NCI-H1694 (cell line): ENCODE data around the gene KCNJ6.
"Not testable (repeated sequence)": the region's sequence is repeated elsewhere in the genome, so short reads cannot be mapped to it uniquely, and the experiment has no call there.

ENCODE experiments used
- DNase-seq: peaks from one replicate; lab custom pipeline; 2025; lab: John Stamatoyannopoulos, UW

KCNJ6 gene

DNA sequence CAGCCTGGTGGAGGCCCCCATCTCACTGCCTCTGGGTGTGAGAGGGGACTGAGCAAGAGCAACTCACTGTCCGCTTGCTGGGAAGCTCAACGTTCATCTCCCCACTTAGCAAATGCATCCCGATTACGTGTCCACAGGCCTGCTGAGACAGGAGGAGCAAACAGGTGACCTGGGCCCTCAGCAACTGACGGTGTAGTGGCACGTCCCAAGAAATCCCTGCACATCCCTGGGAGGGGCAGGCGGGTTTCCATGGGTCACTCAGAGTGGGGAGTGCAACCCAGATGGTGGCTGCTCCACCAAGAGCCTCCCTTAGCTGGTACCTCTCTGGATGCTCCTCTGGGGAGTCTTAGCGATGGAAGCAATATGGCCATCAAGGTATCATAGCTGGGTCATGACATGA lies 320.3 kb downstream of the KCNJ6 start:
- no peak for DNase-seq

DNA sequence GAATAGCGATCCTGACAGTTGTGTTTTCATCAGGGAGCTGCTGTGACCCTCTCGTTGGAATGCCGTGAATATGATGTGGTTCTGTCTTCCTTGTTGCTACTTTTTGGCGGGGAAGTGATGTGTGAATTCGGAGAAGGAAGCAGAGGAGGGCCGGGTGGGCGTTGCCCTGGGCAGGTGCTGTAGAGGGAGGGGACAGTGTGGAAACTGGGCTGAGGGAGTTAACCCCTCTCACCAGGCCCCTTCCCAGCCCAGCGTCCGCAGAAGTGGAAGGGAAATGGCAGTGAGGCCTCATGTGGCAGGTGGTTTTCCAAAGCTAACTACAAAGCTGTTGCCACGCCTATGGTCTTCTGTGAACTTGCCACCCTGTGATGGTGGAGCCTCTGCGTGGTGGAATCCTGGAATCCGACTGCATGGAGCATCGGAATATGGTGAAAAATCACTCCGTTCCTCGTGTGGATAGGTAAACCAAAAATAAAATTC lies 321.7 kb downstream of the KCNJ6 start:
- no peak for DNase-seq

DNA sequence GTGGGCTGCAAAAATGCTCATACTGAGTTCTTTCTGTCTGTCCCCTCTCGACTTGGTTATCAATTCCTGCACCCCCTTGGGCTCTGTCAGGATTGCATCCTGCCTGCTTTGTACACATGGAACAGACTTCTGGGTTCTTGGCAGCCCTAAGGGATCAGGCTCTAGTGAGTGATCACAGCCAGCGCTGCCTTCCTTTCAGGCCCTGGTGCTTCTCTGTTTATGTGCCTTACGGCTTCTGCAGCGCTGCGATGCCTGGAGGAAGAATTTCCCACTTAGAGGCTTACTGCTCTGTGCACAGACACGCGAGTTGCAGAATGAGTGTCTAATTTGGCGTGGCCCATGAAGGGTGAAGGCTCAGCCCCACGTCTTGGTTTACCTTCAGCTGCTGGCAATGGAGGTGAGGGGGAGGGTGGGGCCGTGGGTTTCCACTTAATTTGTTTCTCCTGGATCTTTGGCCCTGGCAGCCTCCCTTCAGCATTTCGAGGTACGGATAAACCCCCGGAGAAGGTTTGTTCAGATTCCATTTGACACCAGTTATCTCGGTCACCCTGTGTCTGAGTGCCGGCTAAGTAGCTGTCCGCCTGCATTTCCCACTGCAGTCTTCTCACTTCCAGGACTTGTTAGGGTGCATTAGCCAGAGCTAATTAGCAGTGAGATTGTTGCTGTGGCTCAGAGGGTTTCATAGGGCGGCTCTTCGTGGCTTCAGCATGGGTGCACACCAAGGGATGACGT lies 322.4 kb downstream of the KCNJ6 start:
- DNase-seq: no peak

DNA sequence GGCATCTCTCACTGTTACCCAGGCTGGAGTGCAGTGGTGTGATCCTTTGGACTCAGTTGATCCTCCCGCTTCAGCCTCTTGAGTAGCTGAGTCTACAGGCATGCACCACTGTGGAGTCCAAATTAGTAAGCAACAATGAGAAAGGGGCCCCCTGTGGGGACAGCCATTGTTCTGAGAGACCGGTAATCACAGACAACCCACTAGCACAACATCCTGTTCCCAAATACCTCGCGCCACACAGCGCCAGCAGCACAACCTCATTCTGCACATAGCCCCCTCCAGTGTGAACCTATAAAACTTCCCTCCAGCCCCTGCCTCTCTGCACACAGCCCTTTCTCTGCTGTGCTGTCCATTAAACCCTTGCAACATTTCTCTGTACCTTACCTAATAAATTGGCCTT lies 323.2 kb downstream of the KCNJ6 start:
- DNase-seq: no peak

DNA sequence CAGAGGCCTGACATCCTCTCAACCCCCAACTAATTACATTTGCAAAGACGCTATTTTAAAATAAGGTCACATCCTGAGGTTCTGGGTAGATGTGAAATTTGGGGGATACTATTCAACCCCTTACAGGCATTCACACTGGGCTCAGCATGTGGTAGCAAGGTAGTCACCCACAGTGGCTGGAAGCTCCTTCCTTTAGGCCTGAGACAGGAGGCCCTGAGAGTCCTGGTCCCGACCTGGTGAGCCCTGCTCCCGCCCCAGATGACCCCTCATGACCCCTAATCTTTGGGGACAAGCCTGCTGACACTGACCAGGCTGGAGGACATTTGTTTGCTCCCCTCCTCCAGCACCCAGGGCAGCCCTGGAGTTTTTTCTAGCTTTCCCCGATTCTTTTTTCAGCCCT lies 323.8 kb downstream of the KCNJ6 start:
- no peak for DNase-seq

DNA sequence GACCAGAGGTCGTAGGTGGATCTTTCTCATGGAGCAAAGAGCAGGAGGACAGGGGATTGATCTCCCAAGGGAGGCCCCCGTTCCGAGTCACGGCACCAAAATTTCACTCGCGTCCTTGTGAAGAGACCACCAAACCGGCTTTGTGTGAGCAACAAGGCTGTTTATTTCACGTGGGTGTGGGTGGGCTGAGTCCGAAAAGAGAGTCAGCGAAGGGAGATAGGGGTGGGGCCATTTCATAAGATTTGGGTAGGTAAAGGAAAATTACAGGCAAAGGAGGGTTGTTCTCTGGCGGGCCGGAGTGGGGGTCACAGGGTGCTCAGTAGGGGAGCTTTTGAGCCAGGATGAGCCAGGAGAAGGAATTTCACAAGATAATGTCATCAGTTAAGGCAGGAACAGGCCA lies 324.3 kb downstream of the KCNJ6 start:
- not testable (repeated sequence) for DNase-seq

DNA sequence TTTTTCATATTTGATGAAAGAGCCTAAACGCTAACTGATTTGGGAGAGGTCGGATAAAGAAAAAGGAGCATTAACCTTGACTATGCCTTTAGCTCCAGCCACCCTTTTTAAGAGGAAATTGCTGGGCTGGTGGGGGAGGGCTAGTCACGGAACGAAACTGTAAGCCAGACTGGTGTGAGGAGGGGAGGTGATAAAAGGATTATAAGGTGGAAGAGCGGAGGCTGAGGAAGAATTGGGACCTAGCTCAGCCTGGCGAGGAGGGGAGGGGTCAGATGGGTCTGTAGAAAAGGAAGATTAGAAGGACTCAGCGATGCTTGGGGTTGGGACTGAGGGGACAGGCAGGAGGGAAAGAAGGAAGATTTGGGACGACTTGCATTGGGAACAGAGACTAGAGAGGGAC lies 325.4 kb downstream of the KCNJ6 start:
- not testable (repeated sequence) for DNase-seq

DNA sequence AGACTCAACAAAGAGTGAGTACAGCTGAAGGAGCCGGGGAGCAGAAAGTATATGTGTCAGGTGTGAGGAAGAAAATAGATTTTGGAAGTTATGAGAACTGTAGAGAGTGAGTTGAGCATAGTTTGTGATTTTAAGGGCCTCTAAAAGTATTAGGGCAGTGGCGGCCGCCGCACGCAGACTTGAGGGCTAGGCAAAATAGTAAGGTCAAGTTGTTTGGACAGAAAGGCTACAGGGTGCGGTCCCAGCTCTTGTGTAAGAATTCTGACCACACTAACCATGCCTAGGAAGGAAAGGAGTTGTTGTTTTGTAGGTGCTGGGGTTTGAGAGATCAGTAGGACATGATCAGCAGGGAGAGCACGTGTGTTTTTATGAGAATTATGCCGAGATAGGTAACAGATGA lies 327.6 kb downstream of the KCNJ6 start:
- not testable (repeated sequence) for DNase-seq

DNA sequence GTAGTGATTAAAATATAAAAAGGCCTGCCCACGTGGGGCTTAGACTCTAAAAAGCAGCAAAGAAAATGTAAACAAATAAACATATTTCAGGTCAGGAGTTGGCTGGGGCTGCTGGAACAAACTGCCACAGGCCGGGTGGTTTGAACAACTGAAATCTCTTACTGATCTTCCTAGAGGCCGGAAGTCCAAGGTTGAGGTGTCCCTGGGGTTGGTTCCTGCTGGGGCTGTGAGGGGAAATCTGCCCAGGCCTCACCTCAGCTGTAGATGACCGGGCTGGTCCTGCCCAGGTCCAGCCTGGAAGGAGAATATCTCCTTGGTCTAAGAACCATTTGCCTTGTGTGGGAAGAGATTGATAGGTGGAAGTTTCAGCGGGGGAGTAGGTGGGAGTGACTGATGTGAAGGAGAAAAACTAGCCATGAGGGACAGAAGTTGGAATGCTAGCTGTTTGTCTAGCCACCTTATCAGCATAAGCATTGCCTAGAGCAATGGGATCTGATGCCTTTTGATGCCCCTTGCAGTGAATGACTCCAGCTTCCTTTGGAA lies 328.6 kb downstream of the KCNJ6 start:
- DNase-seq: no peak

DNA sequence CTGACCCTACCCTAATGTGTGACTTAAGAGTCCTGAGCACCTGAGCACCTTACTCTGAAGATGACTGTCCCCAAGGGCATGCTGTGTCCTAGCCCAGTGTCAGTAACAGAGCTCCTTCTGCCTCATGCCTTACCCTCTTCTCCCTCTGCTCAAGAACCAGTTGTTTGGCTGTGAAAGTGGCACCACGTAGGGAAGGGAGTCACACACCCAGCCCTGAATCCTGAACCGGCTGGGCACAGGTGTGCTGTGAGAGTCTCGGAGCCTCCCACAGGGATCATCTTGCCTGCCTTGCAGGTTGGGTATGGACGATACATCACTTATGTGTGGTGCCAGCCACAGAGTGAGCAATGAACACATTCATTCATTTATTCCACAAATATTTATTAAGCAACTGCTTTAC lies 329.1 kb downstream of the KCNJ6 start:
- DNase-seq: no peak

DNA sequence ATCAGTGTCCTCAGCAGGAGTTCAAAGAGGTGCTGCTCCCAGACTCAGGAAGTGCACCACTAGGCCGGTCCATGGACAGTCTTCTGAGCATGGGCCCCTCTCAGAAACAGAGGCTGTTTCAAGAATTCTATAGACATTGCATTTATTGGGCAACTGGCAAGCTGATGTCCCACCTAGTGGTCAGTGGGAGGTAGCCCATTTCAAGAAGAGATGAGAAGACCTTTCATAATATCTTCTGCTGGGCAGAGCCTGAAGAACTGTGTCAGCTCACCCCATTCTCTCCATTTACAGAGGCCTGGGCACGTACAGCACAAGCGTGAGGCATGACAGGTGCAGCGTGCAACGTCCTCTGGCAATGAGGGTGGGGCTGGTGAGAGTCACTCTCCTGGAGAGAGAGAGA lies 333.7 kb downstream of the KCNJ6 start:
- DNase-seq: no peak

DNA sequence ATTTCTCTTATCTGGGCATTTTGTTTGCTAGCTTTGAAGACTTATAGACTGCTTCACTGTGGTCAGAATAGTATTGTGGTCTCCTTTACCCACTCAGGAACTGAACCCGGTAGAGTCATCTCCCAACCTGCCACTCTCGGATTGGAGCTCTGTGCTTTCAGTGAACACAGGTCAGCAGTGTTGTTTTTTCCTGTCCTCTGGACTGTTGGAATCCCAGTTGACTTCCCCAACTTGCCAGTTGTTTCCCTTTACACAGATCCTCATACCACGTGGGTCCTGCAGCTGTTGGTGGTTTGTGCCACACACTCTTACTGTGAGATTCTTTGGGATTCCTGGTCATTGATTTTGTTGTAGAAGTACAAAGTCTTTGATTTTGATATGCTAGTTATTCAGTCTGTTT lies 335.6 kb downstream of the KCNJ6 start:
- no peak for DNase-seq

DNA sequence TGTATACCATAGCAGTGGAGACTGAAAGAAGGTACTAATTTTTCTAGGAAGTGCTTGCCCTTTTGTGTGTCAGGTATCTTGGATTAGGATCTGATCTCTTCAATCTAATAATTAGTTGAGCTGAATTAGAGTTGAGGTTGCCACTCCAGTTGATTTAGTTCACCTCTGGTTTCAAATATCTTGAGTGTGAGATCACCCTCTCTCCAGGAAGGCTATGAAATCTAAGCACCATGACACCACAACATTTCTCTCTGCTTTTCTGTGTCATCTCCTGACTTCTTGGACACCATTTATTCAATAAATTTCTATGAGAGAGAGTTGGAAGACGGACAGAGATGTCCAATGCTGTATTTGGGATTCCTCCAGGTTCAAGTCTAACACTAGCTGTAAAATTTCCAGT lies 336.9 kb downstream of the KCNJ6 start:
- DNase-seq: no peak

DNA sequence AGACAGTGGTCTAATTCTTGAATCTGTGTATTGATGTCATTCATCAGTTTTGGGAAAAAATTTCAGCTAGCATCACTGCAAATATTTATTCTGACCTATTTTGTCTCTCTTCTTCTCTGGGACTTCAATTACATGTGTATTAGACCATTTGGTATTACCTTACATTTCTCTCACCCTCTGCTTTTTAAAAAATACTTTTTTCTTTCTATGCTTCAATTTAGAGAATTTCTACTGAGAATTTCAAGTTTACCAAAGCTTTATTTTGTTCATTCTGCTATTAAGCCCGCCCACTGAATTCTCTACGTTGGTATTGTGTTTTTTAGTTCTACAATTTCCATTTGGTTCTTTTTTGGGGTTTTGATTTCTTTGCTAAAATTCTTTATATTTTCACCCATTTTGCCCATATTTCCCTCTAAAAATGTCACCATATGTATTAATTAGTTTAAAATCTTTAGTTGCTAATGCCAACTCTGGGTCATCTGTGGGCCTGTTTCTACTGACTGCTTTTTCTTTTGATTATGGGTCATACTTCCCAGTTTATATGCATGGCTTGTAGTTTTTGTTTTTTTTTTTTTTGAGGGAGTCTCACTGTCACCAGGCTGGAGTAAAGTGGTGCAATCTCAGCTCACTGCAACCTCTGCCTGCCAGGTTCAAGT lies 337.7 kb downstream of the KCNJ6 start:
- DNase-seq: no peak

DNA sequence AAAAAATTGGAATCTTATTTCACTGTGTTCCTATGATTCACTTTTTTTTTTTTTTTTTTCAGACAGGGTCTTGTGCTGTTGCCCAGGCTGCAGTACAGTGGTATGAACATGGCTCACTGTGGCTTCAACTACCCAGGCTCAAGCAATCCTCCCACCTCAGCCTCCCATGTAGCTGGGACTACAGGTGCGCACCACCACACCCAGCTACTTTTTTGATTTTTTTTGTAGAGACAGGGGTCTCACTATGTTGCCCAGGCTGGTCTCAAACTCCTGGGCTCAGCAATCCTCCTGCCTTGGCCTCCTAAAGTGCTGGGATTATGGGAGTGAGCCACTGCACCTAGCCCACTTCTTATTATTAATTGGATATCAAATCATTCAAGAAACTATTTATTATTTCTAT lies 339.3 kb downstream of the KCNJ6 start:
- DNase-seq: not testable (repeated sequence)

DNA sequence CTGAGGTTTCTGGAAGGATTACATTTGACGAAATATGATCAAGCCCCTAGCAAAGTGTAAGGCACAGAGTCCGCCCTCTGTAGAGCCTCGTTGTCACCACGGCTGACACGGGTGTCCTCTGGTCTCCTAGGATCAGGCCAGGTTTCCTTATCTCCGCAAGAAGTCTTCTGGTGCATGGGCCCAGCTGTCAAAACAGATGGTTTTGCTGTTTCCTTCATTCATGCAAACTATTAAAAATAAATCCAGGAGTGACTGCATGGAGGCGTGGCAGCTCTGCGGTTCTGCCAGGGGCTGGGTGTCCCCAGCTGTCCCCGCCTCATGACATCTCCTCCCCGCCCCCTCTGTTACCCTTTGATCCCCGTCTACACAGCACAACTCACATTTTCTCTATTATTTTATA lies 340.7 kb downstream of the KCNJ6 start:
- no peak for DNase-seq

DNA sequence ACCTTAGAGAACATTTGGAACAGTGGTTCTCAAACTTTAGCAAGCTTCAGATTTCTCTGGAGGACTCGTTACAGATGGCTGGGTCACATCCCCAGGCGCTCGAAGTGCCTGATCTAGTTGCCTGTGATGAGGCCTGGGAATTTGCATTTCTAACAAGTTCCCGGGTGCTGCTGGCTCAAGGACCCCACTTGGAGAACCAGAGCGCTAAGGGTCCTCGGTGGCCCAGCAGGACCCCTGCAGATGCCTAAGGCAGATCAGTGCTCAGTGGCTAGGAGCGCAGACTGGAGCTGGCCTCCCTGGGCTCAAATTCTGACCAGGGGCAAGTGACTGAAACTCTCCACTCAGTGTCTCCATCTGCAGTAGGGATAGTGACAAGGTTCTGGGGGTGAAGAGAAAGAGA lies 341.5 kb downstream of the KCNJ6 start:
- DNase-seq: no peak

DNA sequence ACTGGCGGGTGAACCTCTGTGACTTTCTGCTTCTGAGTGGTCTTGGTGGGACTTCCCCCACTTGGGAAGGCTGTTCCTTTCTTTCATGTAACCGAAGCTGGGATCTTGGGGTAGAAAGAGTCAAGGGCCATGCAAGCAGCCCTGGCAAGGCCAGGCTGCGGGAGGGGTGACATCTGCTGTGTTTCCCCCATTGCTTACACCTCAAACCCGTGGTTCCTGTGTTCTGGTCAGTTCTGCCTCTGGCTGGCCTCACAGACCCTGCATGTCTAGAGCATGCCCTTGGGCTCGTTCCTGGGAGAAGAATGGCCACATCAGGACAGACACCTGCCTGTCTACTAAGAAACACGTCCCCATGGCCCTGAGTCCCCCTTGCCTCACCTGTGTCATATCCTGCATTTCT lies 341.9 kb downstream of the KCNJ6 start:
- no peak for DNase-seq

DNA sequence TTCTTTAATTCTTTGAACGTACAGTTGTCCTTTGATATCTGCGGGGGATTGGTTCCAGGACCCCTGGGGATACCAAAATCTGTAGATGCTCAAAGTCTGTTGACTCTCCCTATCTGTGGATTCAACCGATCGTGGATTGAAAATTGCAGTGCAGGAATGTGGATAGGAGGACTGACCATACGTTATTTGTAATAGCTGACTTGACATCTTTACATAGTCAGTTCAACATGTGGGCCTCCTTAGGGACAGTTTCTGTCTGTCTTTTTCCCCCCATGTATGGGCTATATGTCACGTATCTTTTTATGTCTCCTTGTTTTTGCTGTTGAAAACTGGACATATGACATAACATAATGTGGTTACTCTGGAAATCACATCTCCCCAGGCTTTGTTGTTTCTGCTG lies 344.8 kb downstream of the KCNJ6 start:
- no peak for DNase-seq

DNA sequence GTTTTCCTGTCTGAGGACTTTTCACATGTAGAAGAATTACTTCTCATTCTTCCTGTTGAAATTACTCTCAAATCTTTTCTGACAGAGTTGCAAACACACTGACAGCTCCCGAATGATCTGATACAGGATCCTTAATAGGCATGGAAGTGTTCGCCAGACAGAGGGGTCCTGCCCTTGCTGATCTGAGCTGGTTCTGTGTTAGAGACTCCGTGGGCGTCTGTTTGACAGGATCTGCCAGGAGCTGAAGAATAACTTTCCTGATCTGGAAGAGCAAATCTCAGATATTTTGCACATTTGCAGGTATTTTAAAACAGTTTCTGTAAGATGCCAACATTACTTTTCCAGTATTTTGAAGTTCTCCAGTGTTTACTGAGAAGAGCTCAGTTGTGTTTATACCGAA lies 347.3 kb downstream of the KCNJ6 start:
- no peak for DNase-seq

DNA sequence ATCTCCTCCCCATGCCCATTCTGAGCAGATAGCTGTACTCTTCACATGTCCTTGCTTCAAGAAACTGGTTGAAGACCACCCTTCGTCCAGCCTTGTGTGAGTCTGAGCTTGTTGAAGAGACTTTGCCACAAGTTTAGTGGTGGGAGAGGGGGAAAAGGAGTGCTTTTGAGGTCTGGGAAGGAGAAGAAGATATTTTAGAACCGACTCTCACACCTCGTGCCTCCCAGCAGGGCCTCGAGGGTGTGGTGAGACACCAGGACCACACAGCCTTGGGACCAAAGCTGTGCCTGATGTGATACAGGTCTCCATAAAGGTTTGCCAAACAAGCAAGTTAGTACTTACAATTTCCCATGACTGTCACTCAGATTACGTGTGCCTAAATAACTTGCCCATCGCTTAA lies 347.8 kb downstream of the KCNJ6 start:
- DNase-seq: no peak

DNA sequence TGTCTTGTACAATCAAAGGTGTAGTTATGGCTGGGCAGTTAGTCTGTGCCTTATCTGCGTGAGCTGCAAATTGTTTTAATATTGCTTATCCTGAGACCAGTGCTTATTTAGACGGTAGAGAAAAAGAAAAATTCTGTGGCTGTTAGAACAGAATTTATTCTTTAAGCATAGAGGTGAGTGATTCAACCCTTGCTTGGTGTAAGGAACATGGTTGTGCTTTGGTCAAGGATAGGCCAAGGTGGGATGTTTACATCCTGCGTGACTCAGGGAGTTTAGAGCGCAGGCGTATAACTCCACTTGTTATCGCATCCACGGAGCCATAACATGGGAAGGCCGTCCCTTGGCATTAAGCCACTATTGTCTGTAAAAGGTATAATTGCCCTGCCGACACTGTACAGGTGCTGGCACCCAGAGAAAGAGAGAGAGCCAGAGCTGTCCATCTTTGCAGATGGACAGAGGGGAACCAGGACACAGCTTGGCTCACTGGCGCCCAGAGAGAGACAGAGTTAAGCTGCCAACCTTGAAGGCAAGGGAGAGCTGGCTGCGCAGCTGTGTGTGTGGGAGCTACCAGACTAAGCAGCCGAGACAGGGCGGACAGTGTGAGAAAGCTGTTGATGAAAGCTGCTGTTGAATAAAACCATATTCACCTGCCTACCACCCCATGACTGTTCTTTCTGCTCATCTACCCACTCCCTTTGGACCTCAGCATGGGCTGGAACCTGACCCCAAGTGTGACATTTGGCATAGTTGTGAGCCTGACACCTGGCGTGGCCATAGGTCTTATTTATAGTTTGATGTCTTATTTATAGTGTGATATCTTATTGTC lies 349.3 kb downstream of the KCNJ6 start:
- no peak for DNase-seq
